T-helper 9 cell (primary cell): ENCODE measurements around the gene PCDHA9.

Source experiments
- DNase-seq: peaks from one replicate; pipeline ENCODE4 v3.0.0-alpha.2; 2020

PCDHA9 gene

DNA sequence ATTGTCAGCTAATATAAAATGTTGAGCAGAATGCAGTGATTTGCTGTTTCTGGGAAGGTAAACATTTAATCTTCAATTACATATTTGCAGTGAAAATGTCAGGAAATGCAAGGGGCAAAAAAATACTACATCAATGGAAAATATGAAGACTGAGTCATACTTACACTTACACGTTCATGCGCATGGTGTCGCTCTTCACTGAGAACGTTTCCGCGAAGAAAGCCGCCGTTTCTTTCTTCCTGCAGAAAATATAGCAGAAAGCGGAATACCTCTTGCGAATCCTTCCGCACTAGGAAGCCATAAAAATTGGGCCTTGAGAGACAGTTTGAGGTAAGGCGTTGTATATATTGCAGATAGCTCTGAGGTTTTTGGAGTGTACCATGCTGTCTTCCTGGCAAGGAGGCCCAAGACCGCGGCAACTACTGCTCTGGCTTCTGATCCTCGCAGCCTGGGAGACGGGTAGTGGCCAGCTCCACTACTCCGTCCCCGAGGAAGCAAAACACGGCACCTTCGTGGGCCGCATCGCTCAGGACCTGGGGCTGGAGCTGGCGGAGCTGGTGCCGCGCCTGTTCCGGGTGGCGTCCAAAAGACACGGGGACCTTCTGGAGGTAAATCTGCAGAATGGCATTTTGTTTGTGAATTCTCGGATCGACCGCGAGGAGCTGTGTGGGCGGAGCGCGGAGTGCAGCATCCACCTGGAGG is 33.9 kb downstream of the PCDHA9 start, which contains the start of gene PCDHA13:
Gene PCDHA13, plus strand, starts transcription at position 236 of the 702 bp plus-strand sequence. Its CDS starts 145 bp downstream, at position 381.
- no peak for DNase-seq

GRCh38 chr5:140882591-140882899 is 34.4 kb downstream of the PCDHA9 start:
- no peak for DNase-seq

- DNase-seq, result no peak
Measured at GRCh38 chr5:140883373-140883772, 35.2 kb downstream of the PCDHA9 start.

DNA sequence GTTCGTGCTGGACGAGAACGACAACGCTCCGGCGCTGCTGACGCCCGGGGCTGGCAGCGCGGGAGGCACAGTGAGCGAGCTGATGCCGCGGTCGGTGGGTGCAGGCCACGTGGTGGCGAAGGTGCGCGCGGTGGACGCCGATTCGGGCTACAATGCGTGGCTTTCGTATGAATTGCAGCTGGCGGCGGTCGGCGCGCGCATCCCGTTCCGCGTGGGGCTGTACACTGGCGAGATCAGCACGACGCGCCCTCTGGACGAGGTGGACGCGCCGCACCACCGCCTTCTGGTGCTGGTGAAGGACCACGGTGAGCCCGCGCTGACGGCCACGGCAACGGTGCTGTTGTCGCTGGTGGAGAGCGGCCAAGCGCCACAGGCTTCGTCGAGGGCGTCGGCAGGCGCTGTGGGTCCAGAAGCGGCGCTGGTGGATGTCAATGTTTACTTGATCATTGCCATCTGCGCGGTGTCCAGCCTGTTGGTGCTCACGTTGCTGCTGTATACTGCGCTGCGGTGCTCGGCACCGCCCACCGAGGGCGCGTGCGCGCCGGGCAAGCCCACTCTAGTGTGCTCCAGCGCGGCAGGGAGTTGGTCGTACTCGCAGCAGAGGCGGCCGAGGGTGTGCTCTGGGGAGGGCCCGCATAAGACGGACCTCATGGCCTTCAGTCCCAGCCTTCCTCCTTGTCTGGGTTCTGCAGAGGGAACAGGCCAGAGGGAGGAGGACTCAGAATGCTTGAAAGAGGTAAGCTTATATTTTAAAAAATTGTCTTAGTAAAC is 35.9 kb downstream of the PCDHA9 start:
- DNase-seq, result no peak
